ENCODE results near the gene PRSS56. TPM values are rescaled to one million over a fixed set of nuclear protein-coding genes. Genes with fewer than 3 reads are reported as not detected.

PRSS56 gene
- total and polyA plus RNA-seq, 11 donors: 0.11 to 0.25 (median 0.15) TPM; not detected in 6

DNA sequence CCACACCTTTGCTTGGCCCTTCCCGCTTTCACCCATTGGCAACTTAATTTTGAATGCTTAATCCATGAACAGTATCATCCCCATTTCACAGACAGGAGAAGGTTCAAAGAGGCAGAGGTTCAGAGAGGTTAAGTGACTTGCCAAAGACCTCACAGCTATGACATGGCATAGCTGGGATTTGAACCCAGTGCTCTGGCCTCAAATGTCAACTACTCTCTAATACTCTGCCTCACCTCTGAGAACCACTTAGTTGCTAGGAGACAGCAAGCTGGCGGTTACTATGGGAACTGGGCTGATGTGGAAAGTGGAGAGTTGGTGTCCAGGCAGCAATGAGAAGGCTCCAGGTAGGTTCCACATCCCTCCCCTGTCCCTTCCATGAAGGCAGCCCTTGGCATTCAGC, 15.8 kb upstream of the PRSS56 start:
- intact Hi-C loops (cut with DNase I): no loop called here
- no peaks in the 10 kb centered on the region for H3K36me3 ChIP-seq
- H3K4me3 ChIP-seq: no peak overlapping the region
- peaks cover 0 to 20% (median 7%) of the 10 kb centered on the region in 12 donors for H3K4me1 ChIP-seq
- WGBS, 4 donors: 68 to 92% (median 77%) methylated on average over 2 of the region's 2 CpGs
- ATAC-seq (no peak), DNase-seq (no peak)
- no peak overlapping the region for H3K27ac ChIP-seq
- TF ChIP-seq, protein P1, sequence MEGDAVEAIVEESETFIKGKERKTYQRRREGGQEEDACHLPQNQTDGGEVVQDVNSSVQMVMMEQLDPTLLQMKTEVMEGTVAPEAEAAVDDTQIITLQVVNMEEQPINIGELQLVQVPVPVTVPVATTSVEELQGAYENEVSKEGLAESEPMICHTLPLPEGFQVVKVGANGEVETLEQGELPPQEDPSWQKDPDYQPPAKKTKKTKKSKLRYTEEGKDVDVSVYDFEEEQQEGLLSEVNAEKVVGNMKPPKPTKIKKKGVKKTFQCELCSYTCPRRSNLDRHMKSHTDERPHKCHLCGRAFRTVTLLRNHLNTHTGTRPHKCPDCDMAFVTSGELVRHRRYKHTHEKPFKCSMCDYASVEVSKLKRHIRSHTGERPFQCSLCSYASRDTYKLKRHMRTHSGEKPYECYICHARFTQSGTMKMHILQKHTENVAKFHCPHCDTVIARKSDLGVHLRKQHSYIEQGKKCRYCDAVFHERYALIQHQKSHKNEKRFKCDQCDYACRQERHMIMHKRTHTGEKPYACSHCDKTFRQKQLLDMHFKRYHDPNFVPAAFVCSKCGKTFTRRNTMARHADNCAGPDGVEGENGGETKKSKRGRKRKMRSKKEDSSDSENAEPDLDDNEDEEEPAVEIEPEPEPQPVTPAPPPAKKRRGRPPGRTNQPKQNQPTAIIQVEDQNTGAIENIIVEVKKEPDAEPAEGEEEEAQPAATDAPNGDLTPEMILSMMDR (IDR thresholded peaks at IDR 0.05): no peak
- no peak for TF ChIP-seq POLR2A (IDR thresholded peaks at IDR 0.05)
- no peaks in the 10 kb centered on the region for H3K9me3 ChIP-seq
- peaks cover 0 to 38% (median 4%) of the 10 kb centered on the region in 9 donors for H3K27me3 ChIP-seq

DNA sequence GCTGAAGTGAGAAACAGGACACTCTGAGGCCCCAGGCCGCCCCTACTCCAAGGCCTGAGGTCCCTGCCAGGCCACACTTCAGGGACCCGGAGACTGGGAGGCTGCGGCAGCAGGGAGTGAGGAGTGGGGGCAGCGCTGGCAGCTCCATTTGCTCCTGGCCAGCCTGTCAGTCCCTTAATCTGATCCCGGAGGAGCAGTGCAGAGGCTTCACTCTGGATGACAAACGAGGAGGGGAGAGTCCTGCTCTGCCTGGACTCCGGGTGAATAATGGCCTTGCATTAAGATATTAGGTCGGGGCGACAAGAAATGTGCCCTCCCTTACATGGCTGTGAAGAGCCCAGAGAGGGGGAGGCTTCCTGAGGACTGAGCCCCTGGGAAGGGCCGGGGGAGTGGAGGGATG, 14.3 kb upstream of the PRSS56 start:
- DNase-seq: no peak
- no peak overlapping the region for H3K27ac ChIP-seq
- intact Hi-C loops (cut with DNase I): no loop called here
- no peaks in the 10 kb centered on the region for H3K36me3 ChIP-seq
- H3K4me1 ChIP-seq: peaks cover 0 to 20% (median 7%) of the 10 kb centered on the region in 12 donors
- no peak overlapping the region for H3K4me3 ChIP-seq
- 49 to 57% (median 54%) methylated on average over 6 to 10 of the region's 10 CpGs for WGBS, 4 donors
- H3K9me3 ChIP-seq: no peaks in the 10 kb centered on the region
- H3K27me3 ChIP-seq: peaks cover 0 to 38% (median 4%) of the 10 kb centered on the region in 9 donors
- TF ChIP-seq, protein P1 (IDR thresholded peaks at IDR 0.05): no peak
- no peak for TF ChIP-seq POLR2A (IDR thresholded peaks at IDR 0.05)
- no peak for ATAC-seq

DNA sequence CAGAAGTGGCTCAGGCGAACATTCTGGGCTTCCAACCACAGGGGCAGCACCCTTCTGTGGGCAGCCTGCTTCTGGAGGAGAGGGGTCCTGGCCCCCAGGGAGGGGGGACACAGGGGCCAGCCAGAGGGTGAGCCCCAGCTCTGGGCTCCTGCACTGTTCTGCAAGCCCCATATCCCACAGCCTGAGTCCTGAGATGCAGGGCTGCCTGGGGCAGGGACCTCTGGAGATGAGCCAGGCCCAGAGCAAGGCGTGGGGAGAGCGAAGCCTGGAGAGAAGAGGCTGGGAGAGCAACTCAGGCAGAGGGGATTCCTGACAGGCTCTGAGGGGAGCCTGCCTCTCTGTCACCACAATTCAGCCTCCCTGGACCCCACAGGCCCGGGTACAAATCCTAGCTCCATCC, 13.5 kb upstream of the PRSS56 start:
- WGBS, 4 donors: 62 to 82% (median 77%) methylated on average over 3 to 4 of the region's 4 CpGs
- no peak for DNase-seq

DNA sequence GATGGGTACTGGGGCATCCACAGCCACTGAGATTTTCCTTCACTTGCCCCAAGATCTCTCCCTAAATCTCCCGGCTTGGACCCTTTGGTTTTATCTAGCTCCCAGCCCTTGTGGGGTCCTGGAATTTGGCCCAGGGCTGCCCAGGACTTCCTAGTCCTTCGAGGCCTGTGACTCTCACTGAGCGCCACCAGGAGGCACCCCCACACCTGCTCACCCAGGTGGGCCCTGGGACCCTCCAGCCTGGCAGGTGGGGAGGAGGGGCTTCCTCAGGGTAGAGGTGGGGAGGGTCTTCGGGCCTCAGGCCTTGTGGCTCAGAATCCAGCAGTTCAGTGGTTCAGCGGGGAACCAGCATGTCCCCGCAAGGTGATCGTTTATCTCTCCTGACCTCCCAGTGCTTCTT, 11.9 kb upstream of the PRSS56 start:
- no peak for DNase-seq
- Histone ChIP-seq H3K27ac (no peak overlapping the region), H3K4me1 (peaks cover 0 to 9% (median 5%) of the 10 kb centered on the region in 12 donors), H3K4me3 (no peak overlapping the region), H3K27me3 (peaks cover 0 to 28% (median 4%) of the 10 kb centered on the region in 9 donors), H3K36me3 (no peaks in the 10 kb centered on the region), H3K9me3 (no peaks in the 10 kb centered on the region)
- intact Hi-C loops (cut with DNase I): no loop called here
- no peak for ATAC-seq
- TF ChIP-seq, protein P1 (IDR thresholded peaks at IDR 0.05): no peak
- no peak for TF ChIP-seq POLR2A (IDR thresholded peaks at IDR 0.05)
- WGBS, 4 donors: 74 to 83% (median 80%) methylated on average over 6 to 7 of the region's 7 CpGs

More for the DNA sequence above, 13.5 kb upstream of the PRSS56 start:
- peaks cover 0 to 22% (median 7%) of the 10 kb centered on the region in 12 donors for H3K4me1 ChIP-seq
- peaks cover 0 to 38% (median 4%) of the 10 kb centered on the region in 9 donors for H3K27me3 ChIP-seq
- H3K36me3 ChIP-seq: no peaks in the 10 kb centered on the region
- H3K27ac ChIP-seq: no peak overlapping the region
- H3K9me3 ChIP-seq: no peaks in the 10 kb centered on the region
- no peak for ATAC-seq
- no peak overlapping the region for H3K4me3 ChIP-seq
- intact Hi-C loops (cut with DNase I): no loop called here
- no peak for TF ChIP-seq POLR2A (IDR thresholded peaks at IDR 0.05)
- TF ChIP-seq, protein P1 (IDR thresholded peaks at IDR 0.05): no peak

All from heart left ventricle (tissue), 16 donors.